ENCODE measurements around the gene MORN1. TPM values are rescaled to one million over a fixed set of nuclear protein-coding genes. Genes with fewer than 3 reads are reported as not detected.

Gene MORN1
- polyA plus RNA-seq, 1 donor (not counting 4 experiments of a cell fraction or from before 2014, with no cell fraction given): 2.1 TPM

- Histone ChIP-seq H3K4me2 (ENCODE audit: control insufficient read depth, extremely low read depth, insufficient read depth, low read depth, low read length) (no peak overlapping the region), H3K9ac (ENCODE audit: control insufficient read depth, extremely low read depth, insufficient read depth, low read length) (no peak overlapping the region), H4K20me1 (ENCODE audit: control insufficient read depth, extremely low read depth, insufficient read depth, low read length) (no peaks in the 10 kb centered on the region), H3K4me3 (ENCODE audit: control insufficient read depth in 2 of 3, extremely low read depth in 1 of 3, insufficient read depth in 2 of 3, low read depth in 1 of 3, low read length in 3 of 3) (no peak overlapping the region), H3K79me2 (ENCODE audit: control insufficient read depth, insufficient read depth, low read length) (peaks cover 40% of the 10 kb centered on the region), H3K9me3 (ENCODE audit: control insufficient read depth, low read depth, low read length) (no peaks in the 10 kb centered on the region), H3K9me1 (ENCODE audit: control insufficient read depth, extremely low read depth, insufficient read depth, low read length) (no peaks in the 10 kb centered on the region), H3K27ac (ENCODE audit: control insufficient read depth, insufficient read depth, low read length) (no peak overlapping the region), H2AFZ (ENCODE audit: control insufficient read depth, low read length) (no peak overlapping the region), H3K4me1 (ENCODE audit: control insufficient read depth, extremely low read depth, insufficient read depth, low read length) (no peaks in the 10 kb centered on the region), H3K27me3 (ENCODE audit: control insufficient read depth, extremely low read depth, insufficient read depth, low read length) (no peaks in the 10 kb centered on the region), H3K36me3 (ENCODE audit: control insufficient read depth in 2 of 2, extremely low read depth in 1 of 2, insufficient read depth in 2 of 2, low read length in 2 of 2) (peaks cover 45 to 58% of the 10 kb centered on the region in 2 experiments)
- DNase-seq (ENCODE audit: low read depth, low spot score): no peak
- TF ChIP-seq CTCF (optimal IDR thresholded peaks at IDR 0.05 in 1 of 3, IDR thresholded peaks at IDR 0.05 in 1 of 3, conservative IDR thresholded peaks at IDR 0.05 in 1 of 3; ENCODE audit: extremely low read depth in 1 of 3, insufficient read depth in 2 of 3, low read length in 3 of 3) (no peak), EZH2 (IDR thresholded peaks at IDR 0.05; ENCODE audit: low read length) (no peak)
- FAIRE-seq: no peak
- dilution Hi-C loops (cut with MboI; ENCODE audit: extremely low pct_ligation_motif_present, low sequenced_read_pairs): loop anchor here (25.0 kb wide), 1 partner anchor 1011 kb away; no protein-coding TSS in a partner anchor
Measured at GRCh38 chr1:2400950-2401649, 9.7 kb upstream of the MORN1 start.

- no peak for FAIRE-seq
- Histone ChIP-seq H3K27ac (ENCODE audit: control insufficient read depth, insufficient read depth, low read length) (no peak overlapping the region), H3K9me1 (ENCODE audit: control insufficient read depth, extremely low read depth, insufficient read depth, low read length) (no peaks in the 10 kb centered on the region), H3K36me3 (ENCODE audit: control insufficient read depth in 2 of 2, extremely low read depth in 1 of 2, insufficient read depth in 2 of 2, low read length in 2 of 2) (peaks cover 43 to 64% of the 10 kb centered on the region in 2 experiments), H3K4me2 (ENCODE audit: control insufficient read depth, extremely low read depth, insufficient read depth, low read depth, low read length) (no peak overlapping the region), H3K79me2 (ENCODE audit: control insufficient read depth, insufficient read depth, low read length) (peaks cover 44% of the 10 kb centered on the region), H3K9me3 (ENCODE audit: control insufficient read depth, low read depth, low read length) (no peaks in the 10 kb centered on the region), H3K9ac (ENCODE audit: control insufficient read depth, extremely low read depth, insufficient read depth, low read length) (no peak overlapping the region), H4K20me1 (ENCODE audit: control insufficient read depth, extremely low read depth, insufficient read depth, low read length) (no peaks in the 10 kb centered on the region), H2AFZ (ENCODE audit: control insufficient read depth, low read length) (no peak overlapping the region), H3K4me1 (ENCODE audit: control insufficient read depth, extremely low read depth, insufficient read depth, low read length) (no peaks in the 10 kb centered on the region), H3K27me3 (ENCODE audit: control insufficient read depth, extremely low read depth, insufficient read depth, low read length) (no peaks in the 10 kb centered on the region), H3K4me3 (ENCODE audit: control insufficient read depth in 2 of 3, extremely low read depth in 1 of 3, insufficient read depth in 2 of 3, low read depth in 1 of 3, low read length in 3 of 3) (no peak overlapping the region)
- DNase-seq (ENCODE audit: low read depth, low spot score): no peak
- dilution Hi-C loops (cut with MboI; ENCODE audit: extremely low pct_ligation_motif_present, low sequenced_read_pairs): loop anchor here (25.0 kb wide), 1 partner anchor 1012 kb away; no protein-coding TSS in a partner anchor
- no peak for TF ChIP-seq EZH2 (IDR thresholded peaks at IDR 0.05; ENCODE audit: low read length)
- TF ChIP-seq CTCF (optimal IDR thresholded peaks at IDR 0.05 in 1 of 3, IDR thresholded peaks at IDR 0.05 in 1 of 3, conservative IDR thresholded peaks at IDR 0.05 in 1 of 3; ENCODE audit: extremely low read depth in 1 of 3, insufficient read depth in 2 of 3, low read length in 3 of 3): no peak
Measured at GRCh38 chr1:2400576-2400909, 9.2 kb upstream of the MORN1 start.
